Measurements from ENCODE around the gene CASZ1. TPM values are rescaled to one million over a fixed set of nuclear protein-coding genes. Genes with fewer than 3 reads are reported as not detected.

The CASZ1 gene
- total RNA-seq, 2 donors from 2014 or later, result 44.3 to 50.3 TPM

GRCh38 chr1:10745383-10745782 is 51.1 kb downstream of the CASZ1 start:
- Histone ChIP-seq H3K36me3 (no peaks in the 10 kb centered on the region), H3K4me1 (peaks cover 0 to 40% of the 10 kb centered on the region in 2 donors), H3K27me3 (no peaks in the 10 kb centered on the region), H3K4me3 (no peak overlapping the region), H3K27ac (peak overlapping the region; percentile 84 to 88), H3K9me3 (no peaks in the 10 kb centered on the region)
- TF ChIP-seq, protein P1, sequence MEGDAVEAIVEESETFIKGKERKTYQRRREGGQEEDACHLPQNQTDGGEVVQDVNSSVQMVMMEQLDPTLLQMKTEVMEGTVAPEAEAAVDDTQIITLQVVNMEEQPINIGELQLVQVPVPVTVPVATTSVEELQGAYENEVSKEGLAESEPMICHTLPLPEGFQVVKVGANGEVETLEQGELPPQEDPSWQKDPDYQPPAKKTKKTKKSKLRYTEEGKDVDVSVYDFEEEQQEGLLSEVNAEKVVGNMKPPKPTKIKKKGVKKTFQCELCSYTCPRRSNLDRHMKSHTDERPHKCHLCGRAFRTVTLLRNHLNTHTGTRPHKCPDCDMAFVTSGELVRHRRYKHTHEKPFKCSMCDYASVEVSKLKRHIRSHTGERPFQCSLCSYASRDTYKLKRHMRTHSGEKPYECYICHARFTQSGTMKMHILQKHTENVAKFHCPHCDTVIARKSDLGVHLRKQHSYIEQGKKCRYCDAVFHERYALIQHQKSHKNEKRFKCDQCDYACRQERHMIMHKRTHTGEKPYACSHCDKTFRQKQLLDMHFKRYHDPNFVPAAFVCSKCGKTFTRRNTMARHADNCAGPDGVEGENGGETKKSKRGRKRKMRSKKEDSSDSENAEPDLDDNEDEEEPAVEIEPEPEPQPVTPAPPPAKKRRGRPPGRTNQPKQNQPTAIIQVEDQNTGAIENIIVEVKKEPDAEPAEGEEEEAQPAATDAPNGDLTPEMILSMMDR (IDR thresholded peaks at IDR 0.05), result no peak
- DNase-seq (ENCODE audit: low spot score), result no peak

GRCh38 chr1:10744654-10745238 is 51.7 kb downstream of the CASZ1 start:
- Histone ChIP-seq H3K36me3 (no peaks in the 10 kb centered on the region), H3K27me3 (no peaks in the 10 kb centered on the region), H3K4me1 (peaks cover 0 to 45% of the 10 kb centered on the region in 2 donors), H3K27ac (peak overlapping the region; percentile 84 to 88), H3K4me3 (no peak overlapping the region), H3K9me3 (no peaks in the 10 kb centered on the region)
- no peak for DNase-seq (ENCODE audit: low spot score)
- TF ChIP-seq, protein P1 (IDR thresholded peaks at IDR 0.05), result no peak

DNA sequence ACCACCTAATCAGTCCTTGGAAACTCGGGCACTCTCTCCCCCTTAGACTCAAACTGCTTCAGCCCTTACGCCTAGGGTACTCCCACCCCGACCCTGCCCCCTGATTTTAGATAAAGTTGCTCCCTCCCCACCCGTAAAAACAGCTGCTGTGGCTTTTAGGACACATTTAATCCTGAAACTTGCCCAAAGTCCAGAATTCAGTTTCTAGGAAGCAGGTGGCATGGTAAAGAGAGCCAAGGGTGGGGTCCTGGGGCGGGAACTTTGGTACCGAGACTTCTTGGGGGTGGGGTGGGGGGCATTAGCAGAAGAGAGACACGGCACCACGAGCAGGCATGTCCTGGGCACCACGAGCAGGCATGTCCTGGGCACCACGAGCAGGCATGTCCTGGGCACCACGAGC is 52.4 kb downstream of the CASZ1 start:
- Histone ChIP-seq H3K4me3 (no peak overlapping the region), H3K27me3 (no peaks in the 10 kb centered on the region), H3K36me3 (no peaks in the 10 kb centered on the region), H3K27ac (peak overlapping the region; percentile 50 to 64), H3K4me1 (peaks cover 0 to 52% of the 10 kb centered on the region in 2 donors), H3K9me3 (no peaks in the 10 kb centered on the region)
- no peak for DNase-seq (ENCODE audit: low spot score)
- TF ChIP-seq, protein P1 (IDR thresholded peaks at IDR 0.05), result no peak

GRCh38 chr1:10741696-10742095 is 54.8 kb downstream of the CASZ1 start:
- TF ChIP-seq, protein P1 (IDR thresholded peaks at IDR 0.05), result no peak
- DNase-seq (ENCODE audit: low spot score), result no peak
- Histone ChIP-seq H3K36me3 (no peaks in the 10 kb centered on the region), H3K4me3 (no peak overlapping the region), H3K9me3 (no peaks in the 10 kb centered on the region), H3K27me3 (no peaks in the 10 kb centered on the region), H3K4me1 (peaks cover 0 to 64% of the 10 kb centered on the region in 2 donors), H3K27ac (no peak overlapping the region)

DNA sequence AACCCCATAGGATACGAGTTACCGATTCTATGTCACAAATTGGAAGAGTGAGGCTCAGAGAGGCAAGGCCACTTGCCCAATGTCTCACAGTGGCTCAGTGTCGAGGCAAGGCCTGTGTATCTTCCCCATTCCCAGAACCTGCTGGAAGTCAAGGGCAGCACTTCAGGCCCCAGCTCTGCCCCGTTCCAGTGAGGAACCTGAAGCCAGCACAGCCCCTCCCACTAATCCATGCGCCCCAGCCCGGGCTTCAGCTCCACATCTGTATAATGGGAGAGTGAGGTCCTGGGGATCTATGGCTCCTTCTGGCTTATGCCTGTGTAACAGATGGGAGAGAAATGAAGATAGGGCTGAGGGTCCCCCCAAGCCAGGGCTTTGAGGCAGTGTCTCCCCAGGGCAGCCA is 56.3 kb downstream of the CASZ1 start:
- no peaks in the 10 kb centered on the region for H3K36me3 ChIP-seq
- peaks cover 0 to 65% of the 10 kb centered on the region in 2 donors for H3K4me1 ChIP-seq
- TF ChIP-seq, protein P1 (IDR thresholded peaks at IDR 0.05), result no peak
- H3K27ac ChIP-seq, result peak overlapping the region in 1 of 2 donors; percentile 35
- no peaks in the 10 kb centered on the region for H3K27me3 ChIP-seq
- H3K9me3 ChIP-seq, result no peaks in the 10 kb centered on the region
- DNase-seq (ENCODE audit: low spot score), result no peak
- no peak overlapping the region for H3K4me3 ChIP-seq

DNA sequence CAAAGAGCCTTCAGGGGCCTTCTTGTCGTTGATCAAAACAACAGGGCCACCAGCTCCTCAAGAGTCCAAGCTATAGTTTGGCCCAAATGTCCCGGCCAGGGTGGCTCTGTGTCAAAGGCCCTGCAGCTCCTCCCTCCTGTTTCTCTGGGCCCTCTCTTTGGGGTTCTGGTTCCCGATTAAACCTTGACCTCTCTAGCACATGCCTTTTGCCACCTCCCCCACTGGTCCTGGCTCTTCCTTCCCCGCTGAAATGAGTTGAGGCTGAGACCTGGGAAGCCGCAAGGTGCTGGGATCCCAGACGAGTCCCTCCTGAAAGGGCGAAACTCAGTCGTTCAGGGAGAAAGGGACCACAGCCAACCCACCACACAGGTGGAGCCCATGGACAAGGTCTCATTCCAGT is 56.9 kb downstream of the CASZ1 start:
- DNase-seq (ENCODE audit: low spot score), result no peak
- H3K27me3 ChIP-seq, result no peaks in the 10 kb centered on the region
- H3K36me3 ChIP-seq, result no peaks in the 10 kb centered on the region
- H3K4me3 ChIP-seq, result no peak overlapping the region
- peaks cover 0 to 68% of the 10 kb centered on the region in 2 donors for H3K4me1 ChIP-seq
- no peaks in the 10 kb centered on the region for H3K9me3 ChIP-seq
- peak overlapping the region in 1 of 2 donors; percentile 35 for H3K27ac ChIP-seq
- TF ChIP-seq, protein P1 (IDR thresholded peaks at IDR 0.05), result no peak
